Right hindlimb (tissue), 1 donor: Measurements from ENCODE around the gene TMEM271.
"Not testable (repeated sequence)": the region's sequence is repeated elsewhere in the genome, so short reads cannot be mapped to it uniquely, and the experiment has no call there.

Source experiments
- DNase-seq: peaks from one replicate; pipeline ENCODE4 v3.0.0-alpha.2; 2018

Gene TMEM271

GRCh38 chr4:561426-561825 lies 14.7 kb downstream of the TMEM271 start:
- no peak for DNase-seq

DNA sequence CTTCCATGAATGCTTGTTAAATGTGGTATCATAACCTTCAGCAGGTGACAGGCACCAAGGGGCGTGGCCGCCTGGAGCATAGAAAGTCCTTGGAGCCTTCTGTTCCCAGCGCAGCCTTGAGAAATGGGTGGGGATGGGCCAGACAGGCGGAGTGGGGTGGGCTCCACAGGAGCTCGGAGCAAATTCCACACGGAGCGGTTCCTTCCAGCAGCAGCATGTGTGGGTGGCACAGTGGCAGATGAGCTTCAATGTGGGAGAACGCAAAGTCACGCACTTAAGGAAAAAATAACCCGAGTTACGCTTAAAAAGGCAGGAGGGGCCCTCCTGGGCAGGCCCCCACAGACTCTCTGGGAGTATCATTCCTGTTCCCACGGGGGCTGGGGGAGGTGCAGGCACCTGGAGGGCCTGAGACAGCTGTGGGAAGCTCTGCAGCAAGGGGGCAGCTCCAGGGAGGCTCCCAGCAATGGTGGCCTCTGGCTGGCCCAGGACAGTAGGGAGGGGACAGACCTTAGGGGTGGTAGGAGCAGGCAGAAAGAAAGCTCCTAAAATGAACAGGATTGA lies 15.3 kb downstream of the TMEM271 start:
- no peak for DNase-seq

DNA sequence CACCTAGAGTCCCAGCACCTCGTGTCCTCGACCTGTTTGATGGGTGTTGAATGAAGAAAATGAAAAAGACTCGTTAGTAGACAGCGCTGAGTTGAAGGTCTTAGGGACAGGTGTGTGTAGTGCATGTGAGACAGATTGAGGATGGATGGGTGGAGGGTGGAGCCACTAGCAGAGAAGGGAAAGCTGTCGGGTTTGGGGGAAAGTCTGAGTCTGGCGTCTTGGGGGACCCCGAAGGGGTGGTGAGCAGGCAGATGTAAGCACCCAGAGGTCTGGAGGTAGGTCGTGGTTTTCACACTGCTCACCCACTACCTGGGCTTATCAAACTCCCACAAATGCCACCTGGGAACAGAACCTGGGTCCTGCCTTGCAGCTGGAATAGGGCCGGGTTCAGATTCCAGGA lies 16.0 kb downstream of the TMEM271 start:
- no peak for DNase-seq

- DNase-seq = no peak
Observed at GRCh38 chr4:555566-556275, 20.4 kb downstream of the TMEM271 start.

- not testable (repeated sequence) for DNase-seq
Observed at GRCh38 chr4:554793-555320, 21.2 kb downstream of the TMEM271 start.

- no peak for DNase-seq
Observed at GRCh38 chr4:552019-552418, 24.1 kb downstream of the TMEM271 start.

DNA sequence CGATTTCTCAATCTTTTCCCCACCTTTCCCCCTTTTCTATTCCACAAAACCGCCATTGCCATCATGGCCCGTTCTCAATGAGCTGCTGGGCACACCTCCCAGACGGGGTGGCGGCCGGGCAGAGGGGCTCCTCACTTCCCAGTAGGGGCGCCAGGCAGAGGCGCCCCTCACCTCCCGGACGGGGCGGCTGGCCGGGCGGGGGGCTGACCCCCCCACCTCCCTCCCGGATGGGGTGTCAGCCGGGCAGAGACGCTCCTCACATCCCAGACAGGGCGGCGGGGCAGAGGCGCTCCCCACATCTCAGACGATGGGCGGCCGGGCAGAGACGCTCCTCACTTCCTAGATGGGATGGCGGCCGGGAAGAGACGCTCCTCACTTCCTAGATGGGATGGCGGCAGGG lies 25.8 kb downstream of the TMEM271 start:
- not testable (repeated sequence) for DNase-seq

DNA sequence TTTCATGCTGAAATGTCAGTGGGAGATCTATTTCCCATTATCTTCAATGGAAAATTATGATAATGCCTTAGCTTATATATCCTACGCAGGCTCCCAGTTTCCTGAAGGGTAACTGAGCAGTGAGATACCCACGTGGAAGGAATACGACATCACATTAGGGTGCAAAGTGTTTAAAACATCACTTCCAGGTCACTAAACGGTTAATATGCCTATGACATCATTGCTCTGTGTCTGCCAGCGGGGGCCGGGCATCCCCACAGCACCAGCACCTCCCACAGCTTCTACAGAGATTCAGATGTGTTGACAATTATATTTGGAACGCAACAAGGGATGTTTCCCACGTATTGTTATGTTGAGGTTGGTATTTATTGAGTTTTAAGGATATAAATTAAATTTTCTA lies 27.1 kb downstream of the TMEM271 start:
- no peak for DNase-seq

- DNase-seq = no peak
Observed at GRCh38 chr4:545612-546011, 30.5 kb downstream of the TMEM271 start.

GRCh38 chr4:544386-545105 lies 31.5 kb downstream of the TMEM271 start:
- no peak for DNase-seq

- no peak for DNase-seq
Observed at GRCh38 chr4:541271-541670, 34.8 kb downstream of the TMEM271 start.

GRCh38 chr4:538542-539142 lies 37.5 kb downstream of the TMEM271 start:
- DNase-seq = no peak

GRCh38 chr4:537436-538264 lies 38.4 kb downstream of the TMEM271 start:
- no peak for DNase-seq

GRCh38 chr4:536351-536972 lies 39.6 kb downstream of the TMEM271 start:
- no peak for DNase-seq

DNA sequence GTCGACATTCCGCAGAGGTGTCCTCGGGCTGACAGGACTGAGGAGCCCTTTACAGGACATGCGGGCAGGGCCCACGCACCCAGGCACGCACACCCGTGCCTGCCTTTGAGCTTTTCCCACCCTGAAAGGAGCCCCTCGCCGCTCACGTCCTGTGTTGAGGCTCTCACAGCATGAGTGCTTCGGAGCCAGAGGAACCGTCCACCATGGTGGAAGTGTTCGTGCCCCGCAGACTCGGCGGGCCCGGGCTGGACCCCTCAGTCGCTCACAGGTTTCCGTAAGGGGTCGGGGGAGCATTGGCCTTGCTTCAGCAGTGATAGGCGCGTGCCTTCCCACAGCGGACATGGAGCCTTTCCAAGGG lies 40.2 kb downstream of the TMEM271 start:
- DNase-seq = no peak

- DNase-seq = no peak
Observed at GRCh38 chr4:535181-535923, 40.7 kb downstream of the TMEM271 start.

- DNase-seq = no peak
Observed at GRCh38 chr4:534576-535151, 41.4 kb downstream of the TMEM271 start.

GRCh38 chr4:534101-534575 lies 42.0 kb downstream of the TMEM271 start:
- no peak for DNase-seq

DNA sequence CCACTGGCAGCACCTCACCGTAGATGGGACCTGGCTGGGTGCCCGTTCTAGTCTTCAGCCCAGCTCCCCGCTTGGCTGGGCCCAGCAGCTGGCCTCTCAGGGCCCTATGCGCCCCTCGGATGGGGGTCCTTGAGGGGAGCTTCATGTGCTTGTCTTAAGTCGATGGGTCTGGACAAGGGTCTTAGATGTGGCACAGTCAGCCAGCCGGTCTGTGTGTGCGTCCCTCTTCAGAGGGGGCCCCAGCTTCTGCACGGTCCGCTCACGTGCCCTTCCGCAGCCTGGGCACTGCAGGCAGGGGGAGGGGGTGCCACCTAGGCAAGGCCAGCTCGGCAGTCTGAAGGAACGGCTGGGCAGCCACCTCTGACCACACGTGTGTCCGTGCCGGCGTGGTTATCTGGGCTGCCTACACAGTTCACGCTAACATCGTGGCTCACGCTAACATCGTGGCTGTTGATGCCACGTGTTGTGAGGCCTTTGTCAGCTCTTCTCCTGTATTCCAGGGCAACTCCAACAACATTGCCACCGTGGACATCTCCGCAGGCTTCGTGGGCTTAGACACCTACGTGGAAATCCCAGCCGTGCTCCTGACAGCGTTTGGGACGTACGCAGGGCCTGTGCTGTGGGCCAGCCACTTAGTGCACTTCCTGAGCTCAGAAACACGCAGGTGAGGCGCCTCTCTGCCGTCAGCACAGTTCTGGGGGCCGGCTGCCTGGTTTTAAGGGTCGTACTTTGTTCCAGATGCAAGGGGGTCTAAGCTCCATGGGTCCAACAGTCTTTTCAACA lies 42.6 kb downstream of the TMEM271 start:
- DNase-seq = no peak
